Activated naive CD4-positive, alpha-beta T cell treated with anti-CD3 and anti-CD28 coated beads, Interleukin-2, amount 50 U/mL, for 24 hours (primary cell): ENCODE results near the gene PCDHGA10.
A peak's percentile ranks its signal among the peaks of the same experiment; 100 is the strongest.
"Not testable (repeated sequence)": the region's sequence is repeated elsewhere in the genome, so short reads cannot be mapped to it uniquely, and the experiment has no call there.

Experiments
- H3K27ac Mint-ChIP-seq: one replicate; pipeline ENCODE4 v1.8.0; 2021; ENCODE audit warnings: mild to moderate bottlenecking, mixed read lengths
- H3K27me3 Mint-ChIP-seq: one replicate; pipeline ENCODE4 v1.8.0; 2021; ENCODE audit warnings: mixed read lengths
- H3K36me3 Mint-ChIP-seq: one replicate; pipeline ENCODE4 v1.8.0; 2021; ENCODE audit warnings: mixed read lengths
- H3K4me1 Mint-ChIP-seq: one replicate; pipeline ENCODE4 v1.8.0; 2021; ENCODE audit warnings: mixed read lengths
- H3K4me3 Mint-ChIP-seq: one replicate; pipeline ENCODE4 v1.8.0; 2021; ENCODE audit warnings: mild to moderate bottlenecking, mixed read lengths
- H3K9me3 Mint-ChIP-seq: one replicate; pipeline ENCODE4 v1.8.0; 2021; ENCODE audit warnings: mixed read lengths

The PCDHGA10 gene

DNA sequence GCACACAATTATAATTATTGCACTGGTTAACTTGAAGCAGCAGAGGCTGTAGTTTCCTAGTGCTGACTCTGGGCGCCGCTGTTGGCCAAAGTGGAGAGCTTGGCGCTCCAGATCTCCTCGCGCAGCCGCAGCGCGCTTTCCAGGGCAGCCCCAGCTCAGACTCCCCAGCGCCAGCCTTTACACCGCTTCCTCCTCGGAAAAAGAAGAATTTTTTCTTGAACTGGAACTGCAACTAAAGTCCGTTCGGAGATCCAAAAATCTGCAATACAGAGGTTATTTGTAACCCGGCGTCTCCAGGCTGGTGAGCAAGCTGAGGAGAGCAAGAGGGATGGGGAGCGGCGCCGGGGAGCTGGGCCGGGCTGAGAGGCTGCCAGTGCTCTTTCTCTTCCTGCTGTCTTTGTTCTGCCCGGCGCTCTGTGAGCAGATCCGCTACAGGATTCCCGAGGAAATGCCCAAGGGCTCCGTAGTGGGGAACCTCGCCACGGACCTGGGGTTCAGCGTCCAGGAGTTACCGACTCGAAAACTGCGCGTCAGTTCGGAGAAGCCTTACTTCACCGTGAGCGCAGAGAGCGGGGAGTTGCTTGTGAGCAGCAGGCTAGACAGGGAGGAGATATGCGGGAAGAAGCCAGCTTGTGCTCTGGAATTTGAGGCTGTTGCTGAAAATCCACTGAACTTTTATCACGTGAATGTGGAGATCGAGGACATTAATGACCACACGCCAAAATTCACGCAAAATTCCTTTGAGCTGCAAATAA, 25.1 kb upstream of the PCDHGA10 start, which contains the start of gene PCDHGB4:
Gene PCDHGB4, plus strand, starts transcription at position 142 of the 755 bp plus-strand sequence. Its CDS starts 187 bp downstream, at position 329.
- Mint-ChIP-seq H3K27me3 (peaks cover 63% of the 10 kb centered on the region), H3K36me3 (peaks cover 27% of the 10 kb centered on the region), H3K4me3 (peak within 1 kb of the TSS; percentile 11), H3K9me3 (peaks cover 40% of the 10 kb centered on the region)
- H3K4me1 Mint-ChIP-seq, H3K27ac Mint-ChIP-seq: not testable (repeated sequence)

DNA sequence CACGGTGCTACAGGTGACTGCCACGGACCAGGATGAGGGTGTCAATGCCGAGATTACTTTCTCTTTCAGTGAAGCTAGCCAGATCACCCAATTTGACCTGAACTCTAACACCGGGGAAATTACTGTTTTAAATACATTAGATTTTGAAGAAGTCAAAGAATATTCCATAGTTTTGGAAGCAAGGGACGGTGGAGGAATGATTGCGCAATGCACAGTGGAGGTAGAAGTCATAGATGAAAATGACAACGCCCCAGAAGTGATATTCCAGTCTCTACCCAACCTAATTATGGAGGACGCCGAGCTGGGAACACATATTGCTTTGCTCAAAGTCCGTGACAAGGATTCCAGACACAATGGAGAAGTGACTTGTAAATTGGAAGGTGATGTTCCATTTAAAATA, 24.1 kb upstream of the PCDHGA10 start:
- H3K4me3 Mint-ChIP-seq, result no peak overlapping the region

DNA sequence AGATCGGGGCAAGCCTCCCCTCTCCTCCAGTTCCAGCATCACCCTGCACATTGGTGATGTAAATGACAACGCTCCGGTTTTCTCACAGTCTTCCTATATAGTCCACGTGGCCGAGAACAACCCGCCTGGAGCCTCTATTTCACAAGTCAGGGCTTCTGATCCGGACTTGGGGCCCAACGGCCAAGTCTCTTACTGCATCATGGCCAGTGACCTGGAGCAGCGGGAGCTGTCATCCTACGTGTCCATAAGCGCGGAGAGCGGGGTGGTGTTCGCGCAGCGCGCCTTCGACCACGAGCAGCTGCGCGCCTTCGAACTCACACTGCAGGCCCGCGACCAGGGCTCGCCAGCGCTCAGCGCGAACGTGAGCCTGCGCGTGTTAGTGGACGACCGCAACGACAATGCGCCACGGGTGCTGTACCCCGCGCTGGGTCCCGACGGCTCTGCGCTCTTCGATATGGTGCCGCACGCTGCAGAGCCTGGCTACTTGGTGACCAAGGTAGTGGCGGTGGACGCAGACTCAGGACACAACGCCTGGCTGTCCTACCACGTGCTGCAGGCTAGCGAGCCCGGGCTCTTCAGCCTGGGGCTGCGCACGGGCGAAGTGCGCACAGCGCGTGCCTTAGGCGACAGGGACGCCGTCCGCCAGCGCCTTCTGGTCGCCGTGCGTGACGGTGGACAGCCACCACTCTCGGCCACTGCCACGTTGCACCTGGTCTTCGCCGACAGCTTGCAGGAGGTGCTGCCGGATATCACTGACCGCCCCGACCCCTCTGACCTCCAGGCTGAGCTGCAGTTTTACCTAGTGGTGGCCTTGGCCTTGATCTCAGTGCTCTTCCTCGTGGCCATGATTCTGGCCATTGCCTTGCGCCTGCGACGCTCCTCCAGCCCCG, 23.4 kb upstream of the PCDHGA10 start:
- no peak overlapping the region for H3K27ac Mint-ChIP-seq
- peaks cover 64% of the 10 kb centered on the region for H3K27me3 Mint-ChIP-seq
- peaks cover 3% of the 10 kb centered on the region for H3K4me1 Mint-ChIP-seq
- H3K36me3 Mint-ChIP-seq, result peaks cover 28% of the 10 kb centered on the region
- H3K4me3 Mint-ChIP-seq, result no peak overlapping the region
- H3K9me3 Mint-ChIP-seq, result peaks cover 42% of the 10 kb centered on the region

More for the DNA sequence above, 24.1 kb upstream of the PCDHGA10 start:
- Mint-ChIP-seq H3K36me3 (peaks cover 29% of the 10 kb centered on the region), H3K4me1 (peaks cover 3% of the 10 kb centered on the region), H3K27me3 (peaks cover 64% of the 10 kb centered on the region), H3K9me3 (peaks cover 40% of the 10 kb centered on the region), H3K27ac (no peak overlapping the region)

DNA sequence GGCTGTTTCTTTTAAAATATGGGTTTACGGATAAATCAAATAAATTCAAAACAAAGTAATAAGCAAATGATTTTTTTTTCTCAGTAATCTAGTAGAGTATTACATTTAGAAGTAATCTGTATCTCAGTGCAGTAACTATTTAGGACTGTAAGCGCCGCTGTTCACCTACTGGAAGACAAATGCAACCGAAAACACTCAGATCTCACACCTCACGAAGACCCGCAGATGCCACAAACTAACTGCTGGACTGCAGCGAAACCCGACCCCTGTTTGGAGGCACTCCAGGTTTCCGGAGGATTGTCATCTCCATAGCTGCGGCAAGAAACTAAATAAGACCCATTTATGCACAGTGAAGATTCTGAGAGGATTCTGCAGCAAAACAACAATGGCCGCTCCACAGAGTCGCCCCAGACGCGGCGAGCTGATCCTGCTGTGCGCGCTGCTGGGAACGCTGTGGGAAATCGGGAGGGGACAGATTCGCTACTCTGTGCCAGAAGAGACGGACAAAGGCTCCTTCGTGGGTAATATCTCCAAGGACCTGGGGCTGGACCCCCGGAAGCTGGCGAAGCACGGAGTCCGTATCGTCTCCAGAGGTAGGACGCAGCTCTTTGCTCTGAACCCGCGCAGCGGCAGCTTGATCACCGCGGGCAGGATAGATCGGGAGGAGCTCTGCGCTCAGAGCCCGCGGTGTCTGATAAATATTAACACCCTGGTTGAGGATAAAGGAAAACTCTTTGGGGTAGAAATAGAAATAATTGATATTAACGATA, 20.2 kb upstream of the PCDHGA10 start, which contains the start of gene PCDHGA8:
Gene PCDHGA8, plus strand, starts transcription at position 205 of the 770 bp plus-strand sequence. Its CDS starts 181 bp downstream, at position 386.
- peaks cover 55% of the 10 kb centered on the region for H3K27me3 Mint-ChIP-seq
- peaks cover 22% of the 10 kb centered on the region for H3K36me3 Mint-ChIP-seq
- peaks cover 3% of the 10 kb centered on the region for H3K4me1 Mint-ChIP-seq
- no peak within 1 kb of the TSS for H3K4me3 Mint-ChIP-seq
- H3K9me3 Mint-ChIP-seq, result peaks cover 24% of the 10 kb centered on the region
- H3K27ac Mint-ChIP-seq, result no peak within 1 kb of the TSS

DNA sequence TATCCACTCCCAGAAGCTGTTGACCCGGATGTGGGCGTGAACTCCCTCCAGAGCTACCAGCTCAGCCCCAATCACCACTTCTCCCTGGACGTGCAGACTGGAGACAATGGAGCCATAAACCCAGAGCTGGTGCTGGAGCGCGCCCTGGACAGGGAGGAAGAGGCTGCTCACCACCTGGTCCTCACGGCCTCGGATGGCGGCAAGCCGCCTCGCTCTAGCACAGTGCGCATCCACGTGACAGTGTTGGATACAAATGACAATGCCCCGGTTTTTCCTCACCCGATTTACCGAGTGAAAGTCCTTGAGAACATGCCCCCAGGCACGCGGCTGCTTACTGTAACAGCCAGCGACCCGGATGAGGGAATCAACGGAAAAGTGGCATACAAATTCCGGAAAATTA, 19.5 kb upstream of the PCDHGA10 start:
- Mint-ChIP-seq H3K9me3 (peaks cover 24% of the 10 kb centered on the region), H3K27ac (no peak overlapping the region), H3K4me3 (no peak overlapping the region), H3K27me3 (peaks cover 54% of the 10 kb centered on the region), H3K36me3 (peaks cover 22% of the 10 kb centered on the region), H3K4me1 (peaks cover 3% of the 10 kb centered on the region)

DNA sequence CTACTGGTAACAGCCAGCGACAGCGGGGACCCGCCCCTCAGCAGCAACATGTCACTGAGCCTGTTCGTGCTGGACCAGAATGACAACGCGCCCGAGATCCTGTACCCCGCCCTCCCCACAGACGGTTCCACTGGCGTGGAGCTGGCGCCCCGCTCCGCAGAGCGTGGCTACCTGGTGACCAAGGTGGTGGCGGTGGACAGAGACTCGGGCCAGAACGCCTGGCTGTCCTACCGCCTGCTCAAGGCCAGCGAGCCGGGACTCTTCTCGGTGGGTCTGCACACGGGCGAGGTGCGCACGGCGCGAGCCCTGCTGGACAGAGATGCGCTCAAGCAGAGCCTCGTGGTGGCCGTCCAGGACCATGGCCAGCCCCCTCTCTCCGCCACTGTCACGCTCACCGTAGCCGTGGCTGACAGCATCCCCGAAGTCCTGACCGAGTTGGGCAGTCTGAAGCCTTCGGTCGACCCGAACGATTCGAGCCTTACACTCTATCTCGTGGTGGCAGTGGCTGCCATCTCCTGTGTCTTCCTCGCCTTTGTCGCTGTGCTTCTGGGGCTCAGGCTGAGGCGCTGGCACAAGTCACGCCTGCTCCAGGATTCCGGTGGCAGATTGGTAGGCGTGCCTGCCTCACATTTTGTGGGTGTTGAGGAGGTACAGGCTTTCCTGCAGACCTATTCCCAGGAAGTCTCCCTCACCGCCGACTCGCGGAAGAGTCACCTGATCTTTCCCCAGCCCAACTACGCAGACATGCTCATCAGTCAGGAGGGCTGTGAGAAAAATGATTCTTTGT, 18.2 kb upstream of the PCDHGA10 start:
- Mint-ChIP-seq H3K9me3 (peaks cover 15% of the 10 kb centered on the region), H3K27me3 (peaks cover 53% of the 10 kb centered on the region), H3K36me3 (peaks cover 19% of the 10 kb centered on the region)
- H3K4me1 Mint-ChIP-seq, H3K4me3 Mint-ChIP-seq, H3K27ac Mint-ChIP-seq: not testable (repeated sequence)

DNA sequence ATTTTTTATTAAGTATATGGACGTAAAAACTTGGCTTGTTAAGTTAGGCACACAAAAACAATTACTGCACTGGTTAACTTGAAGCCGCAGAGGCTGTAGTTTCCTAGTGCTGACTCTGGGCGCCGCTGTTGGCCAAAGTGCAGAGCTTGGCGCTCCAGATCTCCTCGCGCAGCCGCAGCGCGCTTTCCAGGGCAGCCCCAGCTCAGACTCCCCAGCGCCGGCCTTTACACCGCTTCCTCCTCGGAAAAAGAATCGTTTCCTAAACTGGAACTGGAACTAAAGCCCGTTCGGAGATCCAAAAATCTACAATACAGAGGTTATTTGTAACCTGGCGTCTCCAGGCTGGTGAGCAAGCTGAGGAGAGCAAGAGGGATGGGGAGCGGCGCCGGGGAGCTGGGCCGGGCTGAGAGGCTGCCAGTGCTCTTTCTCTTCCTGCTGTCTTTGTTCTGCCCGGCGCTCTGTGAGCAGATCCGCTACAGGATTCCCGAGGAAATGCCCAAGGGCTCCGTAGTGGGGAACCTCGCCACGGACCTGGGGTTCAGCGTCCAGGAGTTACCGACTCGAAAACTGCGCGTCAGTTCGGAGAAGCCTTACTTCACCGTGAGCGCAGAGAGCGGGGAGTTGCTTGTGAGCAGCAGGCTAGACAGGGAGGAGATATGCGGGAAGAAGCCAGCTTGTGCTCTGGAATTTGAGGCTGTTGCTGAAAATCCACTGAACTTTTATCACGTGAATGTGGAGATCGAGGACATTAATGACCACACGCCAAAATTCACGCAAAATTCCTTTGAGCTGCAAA, 14.8 kb upstream of the PCDHGA10 start, which contains the start of gene PCDHGB5:
Gene PCDHGB5, plus strand, starts transcription at position 192 of the 796 bp plus-strand sequence. Its CDS starts 181 bp downstream, at position 373.
- H3K27ac Mint-ChIP-seq, H3K4me1 Mint-ChIP-seq: not testable (repeated sequence)
- H3K27me3 Mint-ChIP-seq, result peaks cover 49% of the 10 kb centered on the region
- peaks cover 12% of the 10 kb centered on the region for H3K9me3 Mint-ChIP-seq
- peaks cover 19% of the 10 kb centered on the region for H3K36me3 Mint-ChIP-seq
- peak within 1 kb of the TSS; percentile 44 for H3K4me3 Mint-ChIP-seq

DNA sequence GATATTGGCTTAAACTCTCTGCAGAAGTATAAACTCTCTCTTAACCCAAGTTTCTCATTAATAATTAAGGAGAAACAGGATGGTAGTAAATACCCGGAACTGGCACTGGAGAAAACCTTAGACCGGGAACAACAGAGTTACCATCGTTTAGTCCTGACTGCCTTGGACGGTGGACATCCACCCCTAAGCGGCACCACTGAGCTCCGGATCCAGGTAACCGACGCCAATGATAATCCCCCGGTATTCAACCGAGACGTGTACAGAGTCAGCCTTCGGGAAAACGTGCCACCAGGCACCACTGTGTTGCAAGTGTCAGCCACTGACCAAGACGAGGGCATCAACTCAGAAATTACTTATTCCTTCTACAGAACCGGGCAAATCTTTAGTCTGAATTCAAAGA, 14.2 kb upstream of the PCDHGA10 start:
- H3K4me3 Mint-ChIP-seq, result no peak overlapping the region
- H3K27ac Mint-ChIP-seq, result no peak overlapping the region
- H3K4me1 Mint-ChIP-seq, result no peaks in the 10 kb centered on the region
- H3K27me3 Mint-ChIP-seq, result peaks cover 52% of the 10 kb centered on the region
- peaks cover 15% of the 10 kb centered on the region for H3K9me3 Mint-ChIP-seq
- peaks cover 17% of the 10 kb centered on the region for H3K36me3 Mint-ChIP-seq

DNA sequence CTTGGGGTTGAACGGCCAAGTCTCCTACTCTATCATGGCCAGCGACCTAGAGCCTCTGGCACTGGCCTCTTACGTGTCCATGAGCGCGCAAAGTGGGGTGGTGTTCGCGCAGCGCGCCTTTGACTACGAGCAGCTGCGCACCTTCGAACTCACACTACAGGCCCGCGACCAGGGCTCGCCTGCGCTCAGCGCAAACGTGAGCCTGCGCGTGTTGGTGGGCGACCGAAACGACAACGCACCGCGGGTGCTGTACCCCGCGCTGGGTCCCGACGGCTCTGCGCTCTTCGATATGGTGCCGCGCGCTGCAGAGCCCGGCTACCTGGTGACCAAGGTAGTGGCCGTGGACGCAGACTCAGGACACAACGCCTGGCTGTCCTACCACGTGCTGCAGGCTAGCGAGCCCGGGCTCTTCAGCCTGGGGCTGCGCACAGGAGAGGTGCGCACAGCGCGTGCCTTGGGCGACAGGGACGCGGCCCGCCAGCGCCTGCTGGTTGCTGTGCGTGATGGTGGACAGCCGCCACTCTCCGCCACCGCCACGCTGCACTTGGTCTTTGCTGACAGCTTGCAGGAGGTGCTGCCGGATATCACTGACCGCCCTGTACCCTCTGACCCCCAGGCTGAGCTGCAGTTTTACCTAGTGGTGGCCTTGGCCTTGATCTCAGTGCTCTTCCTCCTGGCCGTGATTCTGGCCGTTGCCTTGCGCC, 13.1 kb upstream of the PCDHGA10 start:
- H3K9me3 Mint-ChIP-seq, result peaks cover 11% of the 10 kb centered on the region
- H3K27ac Mint-ChIP-seq, result peak overlapping the region; percentile 86

DNA sequence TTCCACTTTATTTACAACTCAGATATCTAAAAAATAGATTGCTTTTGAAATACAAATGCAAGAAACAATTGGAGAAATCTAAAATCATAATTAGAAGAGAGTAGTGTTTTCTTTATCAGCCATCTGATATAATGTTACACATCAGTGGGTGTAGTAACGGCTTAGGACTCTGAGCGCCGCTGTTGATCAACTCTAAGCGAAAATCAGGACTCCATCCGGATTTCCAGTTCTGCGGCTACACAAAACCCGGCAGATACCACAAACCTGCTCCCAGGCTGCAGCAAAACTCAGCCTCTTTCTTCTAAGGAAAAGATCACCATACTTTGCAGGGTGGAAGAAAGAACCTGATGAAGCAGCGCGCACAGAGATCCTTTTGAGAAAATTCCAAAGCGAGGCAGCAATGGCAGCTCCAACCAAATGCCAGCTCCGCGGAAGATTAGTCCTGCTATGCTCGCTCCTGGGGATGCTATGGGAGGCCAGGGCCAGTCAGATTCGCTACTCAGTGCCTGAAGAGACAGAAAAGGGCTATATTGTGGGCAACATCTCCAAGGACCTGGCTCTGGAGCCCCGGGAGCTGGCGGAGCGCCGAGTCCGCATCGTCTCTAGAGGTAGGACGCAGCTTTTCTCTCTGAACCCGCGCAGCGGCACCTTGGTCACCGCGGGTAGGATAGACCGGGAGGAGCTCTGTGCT, 10.1 kb upstream of the PCDHGA10 start, which contains the start of gene PCDHGA9:
Gene PCDHGA9, plus strand, starts transcription at position 226 of the 691 bp plus-strand sequence. Its CDS starts 175 bp downstream, at position 401.
- no peak within 1 kb of the TSS for H3K27ac Mint-ChIP-seq
- H3K4me3 Mint-ChIP-seq, result peak within 1 kb of the TSS; percentile 70
- peaks cover 16% of the 10 kb centered on the region for H3K36me3 Mint-ChIP-seq
- peaks cover 11% of the 10 kb centered on the region for H3K9me3 Mint-ChIP-seq
- H3K4me1 Mint-ChIP-seq, result no peaks in the 10 kb centered on the region
- peaks cover 56% of the 10 kb centered on the region for H3K27me3 Mint-ChIP-seq

More for the DNA sequence above, 13.1 kb upstream of the PCDHGA10 start:
- Mint-ChIP-seq H3K36me3 (peaks cover 16% of the 10 kb centered on the region), H3K4me3 (peak overlapping the region; percentile 57), H3K27me3 (peaks cover 52% of the 10 kb centered on the region), H3K4me1 (no peaks in the 10 kb centered on the region)

DNA sequence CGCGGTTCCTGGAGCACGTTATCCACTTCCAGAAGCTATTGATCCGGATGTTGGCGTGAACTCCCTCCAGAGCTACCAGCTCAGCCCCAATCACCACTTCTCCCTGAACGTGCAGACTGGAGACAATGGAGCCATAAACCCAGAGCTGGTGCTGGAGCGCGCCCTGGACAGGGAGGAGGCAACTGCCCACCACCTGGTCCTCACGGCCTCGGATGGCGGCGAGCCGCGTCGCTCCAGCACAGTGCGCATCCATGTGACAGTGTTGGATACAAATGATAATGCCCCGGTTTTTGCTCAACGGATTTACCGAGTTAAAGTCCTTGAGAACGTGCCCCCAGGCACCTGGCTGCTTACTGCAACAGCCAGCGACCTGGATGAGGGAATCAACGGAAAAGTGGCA, 9.4 kb upstream of the PCDHGA10 start:
- Mint-ChIP-seq H3K36me3 (peaks cover 19% of the 10 kb centered on the region), H3K4me3 (no peak overlapping the region), H3K4me1 (no peaks in the 10 kb centered on the region), H3K27me3 (peaks cover 59% of the 10 kb centered on the region), H3K27ac (no peak overlapping the region), H3K9me3 (peaks cover 16% of the 10 kb centered on the region)

DNA sequence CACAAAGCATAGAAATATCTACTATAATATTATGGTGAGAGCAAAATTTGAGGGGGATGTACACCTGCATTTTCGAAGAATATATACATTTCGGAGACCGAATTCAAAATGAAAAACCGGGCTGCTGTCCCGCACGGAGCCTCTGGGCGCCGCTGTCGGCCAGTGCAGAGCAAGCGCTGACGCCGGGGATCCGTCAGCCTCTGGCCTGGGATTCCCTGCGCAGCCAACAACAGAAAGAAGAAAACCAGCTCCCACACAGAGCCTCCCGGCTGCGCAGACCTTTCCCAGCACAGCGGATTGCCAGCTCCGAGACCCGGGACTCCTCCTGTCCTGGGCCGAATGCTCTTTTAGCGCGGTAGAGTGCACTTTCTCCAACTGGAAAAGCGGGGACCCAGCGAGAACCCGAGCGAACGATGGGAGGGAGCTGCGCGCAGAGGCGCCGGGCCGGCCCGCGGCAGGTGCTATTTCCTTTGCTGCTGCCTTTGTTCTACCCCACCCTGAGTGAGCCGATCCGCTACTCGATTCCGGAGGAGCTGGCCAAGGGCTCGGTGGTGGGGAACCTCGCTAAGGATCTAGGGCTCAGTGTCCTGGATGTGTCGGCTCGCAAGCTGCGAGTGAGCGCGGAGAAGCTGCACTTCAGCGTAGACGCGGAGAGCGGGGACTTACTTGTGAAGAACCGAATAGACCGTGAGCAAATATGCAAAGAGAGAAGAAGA, 4.8 kb upstream of the PCDHGA10 start, which contains the start of gene PCDHGB6:
Gene PCDHGB6, plus strand, starts transcription at position 232 of the 716 bp plus-strand sequence. Its CDS starts 182 bp downstream, at position 414.
- H3K27ac Mint-ChIP-seq, H3K4me1 Mint-ChIP-seq: not testable (repeated sequence)
- Mint-ChIP-seq H3K36me3 (peaks cover 20% of the 10 kb centered on the region), H3K9me3 (peaks cover 21% of the 10 kb centered on the region), H3K4me3 (peak within 1 kb of the TSS; percentile 74), H3K27me3 (peaks cover 59% of the 10 kb centered on the region)
